Activated naive CD8-positive, alpha-beta T cell treated with anti-CD3 and anti-CD28 coated beads for 36 hours (primary cell): ENCODE data around the gene ADGRB2. TPM values are rescaled to one million over a fixed set of nuclear protein-coding genes. Genes with fewer than 3 reads are reported as not detected.

Experiments
- DNase-seq: peaks from one replicate; pipeline ENCODE4 v3.0.0; 2021
- H3K27ac Mint-ChIP-seq: one replicate; pipeline ENCODE4 v1.8.0; 2022; ENCODE audit warnings: mild to moderate bottlenecking, moderate library complexity, mixed read lengths
- H3K27me3 Mint-ChIP-seq: one replicate; pipeline ENCODE4 v1.8.0; 2022; ENCODE audit warnings: mild to moderate bottlenecking, mixed read lengths
- H3K36me3 Mint-ChIP-seq: one replicate; pipeline ENCODE4 v1.8.0; 2021; ENCODE audit warnings: mild to moderate bottlenecking, mixed read lengths
- H3K4me1 Mint-ChIP-seq: one replicate; pipeline ENCODE4 v1.8.0; 2021; ENCODE audit warnings: mixed read lengths
- H3K4me3 Mint-ChIP-seq: one replicate; pipeline ENCODE4 v1.8.0; 2022; ENCODE audit warnings: mild to moderate bottlenecking, moderate library complexity, mixed read lengths
- H3K9me3 Mint-ChIP-seq: one replicate; pipeline ENCODE4 v1.8.0; 2022; ENCODE audit warnings: mixed read lengths
- total RNA-seq, 2 experiments: library from RNA; stranded (reverse); gene quantifications; one replicate each; pipeline ENCODE4 v1.2.3, GENCODE V29; 2021

ADGRB2 gene
- total RNA-seq, 2 experiments from 2014 or later: 0.08 to 0.18 TPM

GRCh38 chr1:31744165-31744888 lies 19.8 kb downstream of the ADGRB2 start:
- Mint-ChIP-seq H3K4me3 (no peak overlapping the region), H3K27me3 (peaks cover 5% of the 10 kb centered on the region), H3K27ac (no peak overlapping the region), H3K36me3 (no peaks in the 10 kb centered on the region), H3K9me3 (no peaks in the 10 kb centered on the region), H3K4me1 (peaks cover 6% of the 10 kb centered on the region)
- DNase-seq: no peak

DNA sequence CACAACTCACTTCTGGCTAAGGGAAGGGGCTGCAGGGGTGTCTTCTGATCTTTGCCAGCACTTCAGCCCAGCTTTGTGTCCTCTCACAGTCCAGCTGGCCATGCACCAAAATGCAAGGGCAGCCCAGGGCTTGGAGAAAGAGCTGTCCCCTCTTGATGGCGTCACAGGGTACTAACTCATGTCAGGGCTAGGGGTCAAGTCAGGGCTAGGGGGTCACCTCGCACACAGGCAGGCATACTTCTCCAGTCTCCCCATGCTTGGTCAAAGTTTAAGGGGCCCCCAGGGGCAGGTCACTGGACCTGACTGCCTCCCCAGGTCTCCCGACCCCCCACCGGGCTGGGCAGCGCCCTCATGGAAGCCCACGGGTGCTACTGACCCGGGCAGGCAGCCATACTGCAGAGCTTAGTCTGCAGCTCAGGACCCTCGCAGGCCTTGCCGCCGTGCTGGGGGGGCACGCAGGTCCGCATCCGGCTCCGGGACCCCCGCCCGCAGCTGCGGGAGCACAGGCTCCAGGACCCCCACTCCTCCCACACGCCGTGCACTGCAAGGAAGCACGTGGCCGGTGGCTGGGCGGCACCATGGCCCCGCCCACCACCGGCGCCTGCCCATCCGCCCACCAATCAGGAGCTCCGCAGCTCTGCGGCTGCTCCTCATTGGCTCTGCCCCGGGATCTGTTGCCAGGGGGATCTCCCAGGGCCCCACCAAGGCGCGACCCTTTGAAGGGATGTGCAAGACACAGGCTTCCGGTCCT lies 21.5 kb downstream of the ADGRB2 start:
- Mint-ChIP-seq H3K4me3 (no peak overlapping the region), H3K27me3 (peaks cover 5% of the 10 kb centered on the region), H3K4me1 (peaks cover 6% of the 10 kb centered on the region), H3K27ac (no peak overlapping the region), H3K9me3 (no peaks in the 10 kb centered on the region), H3K36me3 (no peaks in the 10 kb centered on the region)
- no peak for DNase-seq

DNA sequence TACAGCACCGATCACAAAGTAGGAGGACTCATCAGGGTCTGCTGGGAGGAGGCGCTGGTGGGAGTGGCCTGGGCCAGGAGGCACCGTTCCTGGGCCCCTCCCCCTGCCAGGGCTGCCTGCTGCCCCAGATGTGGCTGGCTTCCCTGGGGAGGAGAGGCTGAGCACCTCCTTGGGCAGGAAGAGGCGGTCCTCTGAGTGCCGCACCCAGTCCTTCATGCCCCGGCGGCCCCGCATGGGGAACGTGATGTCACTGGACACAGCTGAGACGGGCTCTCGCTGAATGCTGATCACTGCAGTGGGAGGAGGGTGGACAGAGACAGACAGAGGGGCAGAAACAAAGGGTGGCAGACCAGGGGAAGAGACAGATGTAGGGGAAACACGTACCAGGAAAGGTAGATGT lies 24.8 kb downstream of the ADGRB2 start:
- DNase-seq: peak; percentile 45
- Mint-ChIP-seq H3K4me3 (no peak overlapping the region), H3K27ac (no peak overlapping the region), H3K4me1 (peaks cover 3% of the 10 kb centered on the region), H3K36me3 (no peaks in the 10 kb centered on the region), H3K9me3 (no peaks in the 10 kb centered on the region), H3K27me3 (no peaks in the 10 kb centered on the region)

- no peaks in the 10 kb centered on the region for H3K36me3 Mint-ChIP-seq
- no peak overlapping the region for H3K4me3 Mint-ChIP-seq
- no peak for DNase-seq
- H3K27ac Mint-ChIP-seq: no peak overlapping the region
- peaks cover 3% of the 10 kb centered on the region for H3K4me1 Mint-ChIP-seq
- no peaks in the 10 kb centered on the region for H3K9me3 Mint-ChIP-seq
- H3K27me3 Mint-ChIP-seq: no peaks in the 10 kb centered on the region
These were observed 27.5 kb downstream of the ADGRB2 start for GRCh38 chr1:31736675-31737074.

DNA sequence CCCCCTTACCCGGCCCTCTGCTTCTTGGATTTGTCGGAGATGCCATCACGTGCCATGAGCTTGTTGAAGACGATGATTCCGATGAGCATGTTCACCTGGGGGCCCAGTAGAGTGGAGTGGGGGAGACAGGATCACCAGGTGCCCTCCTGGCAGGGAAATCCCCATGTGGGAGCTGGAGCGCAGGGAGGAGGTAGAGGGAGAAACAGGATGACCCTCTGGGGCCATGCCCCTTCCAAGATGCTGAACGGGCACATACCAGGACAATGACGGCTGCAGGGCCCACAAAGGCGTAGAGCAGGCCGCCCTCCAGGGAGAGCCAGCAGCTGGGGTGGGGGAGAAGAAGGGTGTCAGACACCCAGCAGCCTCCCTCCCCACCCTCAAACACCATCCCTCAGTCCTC lies 28.6 kb downstream of the ADGRB2 start:
- no peak for DNase-seq
- H3K36me3 Mint-ChIP-seq: no peaks in the 10 kb centered on the region
- H3K27me3 Mint-ChIP-seq: no peaks in the 10 kb centered on the region
- H3K27ac Mint-ChIP-seq: no peak overlapping the region
- no peak overlapping the region for H3K4me3 Mint-ChIP-seq
- H3K4me1 Mint-ChIP-seq: peaks cover 3% of the 10 kb centered on the region
- H3K9me3 Mint-ChIP-seq: no peaks in the 10 kb centered on the region

GRCh38 chr1:31734582-31735107 lies 29.5 kb downstream of the ADGRB2 start:
- no peak overlapping the region for H3K27ac Mint-ChIP-seq
- H3K4me3 Mint-ChIP-seq: no peak overlapping the region
- H3K4me1 Mint-ChIP-seq: peaks cover 3% of the 10 kb centered on the region
- no peaks in the 10 kb centered on the region for H3K9me3 Mint-ChIP-seq
- no peak for DNase-seq
- H3K36me3 Mint-ChIP-seq: no peaks in the 10 kb centered on the region
- no peaks in the 10 kb centered on the region for H3K27me3 Mint-ChIP-seq

GRCh38 chr1:31733389-31734219 lies 30.5 kb downstream of the ADGRB2 start:
- Mint-ChIP-seq H3K27ac (no peak overlapping the region), H3K4me3 (no peak overlapping the region), H3K4me1 (no peaks in the 10 kb centered on the region), H3K9me3 (no peaks in the 10 kb centered on the region), H3K27me3 (no peaks in the 10 kb centered on the region), H3K36me3 (no peaks in the 10 kb centered on the region)
- DNase-seq: no peak

GRCh38 chr1:31732751-31733289 lies 31.3 kb downstream of the ADGRB2 start:
- Mint-ChIP-seq H3K9me3 (no peaks in the 10 kb centered on the region), H3K4me1 (no peaks in the 10 kb centered on the region), H3K27ac (no peak overlapping the region), H3K4me3 (no peak overlapping the region), H3K36me3 (no peaks in the 10 kb centered on the region), H3K27me3 (no peaks in the 10 kb centered on the region)
- no peak for DNase-seq

DNA sequence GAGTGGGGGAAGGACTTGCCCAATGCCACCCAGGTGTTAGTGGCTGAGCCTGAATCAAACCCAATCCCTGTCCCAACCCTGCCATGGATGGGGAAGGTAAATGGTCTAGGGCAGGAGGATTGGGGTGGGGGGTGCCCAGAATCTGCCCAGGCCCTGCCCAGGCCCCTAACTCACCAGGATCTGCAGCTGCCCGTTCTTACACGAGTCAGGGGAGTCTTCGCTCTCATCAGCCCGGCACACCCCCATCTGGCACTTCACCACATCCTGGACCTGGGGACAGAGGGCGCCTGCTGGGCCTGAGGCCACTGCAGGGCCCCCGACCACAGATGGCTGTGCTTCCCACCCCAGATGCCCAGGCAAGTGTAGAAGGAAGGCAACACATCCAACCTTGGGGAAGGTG lies 31.8 kb downstream of the ADGRB2 start:
- no peaks in the 10 kb centered on the region for H3K36me3 Mint-ChIP-seq
- H3K4me3 Mint-ChIP-seq: no peak overlapping the region
- no peaks in the 10 kb centered on the region for H3K9me3 Mint-ChIP-seq

DNA sequence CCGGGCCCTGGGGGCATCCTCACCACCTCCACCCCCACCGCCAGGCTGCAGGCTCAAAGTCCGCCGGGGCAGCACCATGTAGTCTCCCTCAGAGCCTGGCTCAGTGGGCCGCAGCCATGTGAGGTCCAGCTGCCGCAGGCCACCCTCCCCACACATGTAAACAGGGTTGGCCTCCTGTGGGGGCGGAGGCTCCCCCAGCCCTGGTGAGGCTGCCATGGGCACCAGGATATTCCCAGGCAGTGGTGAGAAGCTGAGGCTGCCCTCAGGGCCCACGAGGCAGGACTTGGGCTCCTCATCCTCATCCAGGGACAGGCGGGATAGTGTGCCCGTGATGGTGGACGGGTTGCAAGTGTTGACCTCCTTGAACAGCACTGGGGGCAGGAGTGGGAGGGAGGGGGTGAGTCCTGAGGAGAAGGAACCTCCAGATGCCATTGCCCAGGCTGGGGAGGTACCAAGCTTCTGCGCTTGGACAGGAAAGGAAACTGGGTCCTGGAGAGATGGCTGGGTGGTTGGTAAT lies 33.0 kb downstream of the ADGRB2 start:
- Mint-ChIP-seq H3K27me3 (no peaks in the 10 kb centered on the region), H3K36me3 (no peaks in the 10 kb centered on the region), H3K4me3 (no peak overlapping the region), H3K9me3 (no peaks in the 10 kb centered on the region), H3K27ac (no peak overlapping the region), H3K4me1 (no peaks in the 10 kb centered on the region)
- DNase-seq: no peak

More for the DNA sequence above, 31.8 kb downstream of the ADGRB2 start:
- no peak for DNase-seq
- Mint-ChIP-seq H3K27me3 (no peaks in the 10 kb centered on the region), H3K4me1 (no peaks in the 10 kb centered on the region), H3K27ac (no peak overlapping the region)

DNA sequence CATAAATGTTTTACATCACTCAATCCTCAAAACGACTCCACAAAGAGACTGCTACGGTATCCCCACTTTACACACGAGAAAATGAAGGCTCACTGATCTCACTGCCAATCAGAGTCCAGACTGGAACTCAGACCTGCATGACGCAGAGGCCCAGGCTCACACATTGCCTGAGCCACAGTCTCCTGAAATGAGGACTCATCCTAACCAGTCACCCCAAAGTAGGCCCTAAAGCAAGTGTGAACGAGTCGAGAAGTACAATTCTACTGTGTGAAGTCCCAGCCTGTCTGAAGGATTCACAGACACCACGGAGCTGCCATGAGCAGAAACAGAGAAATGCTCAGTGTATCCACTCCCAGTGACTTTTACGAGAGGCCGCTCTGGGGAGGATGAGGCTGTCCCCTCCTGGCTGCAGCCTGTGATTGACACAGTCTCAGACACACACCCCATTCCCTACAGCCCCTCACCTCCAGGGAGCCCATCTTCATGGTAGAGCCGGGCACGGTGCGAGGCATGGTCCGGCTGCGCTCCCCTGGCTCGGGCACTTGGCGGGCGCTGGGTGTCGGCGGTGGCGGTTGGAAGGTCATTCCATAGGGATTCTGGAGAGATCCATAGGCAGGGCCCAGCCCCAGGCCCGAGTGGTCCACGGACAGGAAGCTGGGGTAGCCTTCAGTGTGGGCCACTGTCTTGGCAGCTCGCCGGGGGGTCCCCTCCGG lies 33.6 kb downstream of the ADGRB2 start:
- DNase-seq: no peak
- H3K36me3 Mint-ChIP-seq: no peaks in the 10 kb centered on the region
- no peak overlapping the region for H3K4me3 Mint-ChIP-seq
- H3K27me3 Mint-ChIP-seq: no peaks in the 10 kb centered on the region
- no peaks in the 10 kb centered on the region for H3K4me1 Mint-ChIP-seq
- no peaks in the 10 kb centered on the region for H3K9me3 Mint-ChIP-seq
- H3K27ac Mint-ChIP-seq: no peak overlapping the region

- H3K4me3 Mint-ChIP-seq: no peak overlapping the region
- no peaks in the 10 kb centered on the region for H3K36me3 Mint-ChIP-seq
- no peak overlapping the region for H3K27ac Mint-ChIP-seq
- no peaks in the 10 kb centered on the region for H3K9me3 Mint-ChIP-seq
- no peaks in the 10 kb centered on the region for H3K27me3 Mint-ChIP-seq
- H3K4me1 Mint-ChIP-seq: no peaks in the 10 kb centered on the region
- no peak for DNase-seq
These were observed 36.3 kb downstream of the ADGRB2 start for GRCh38 chr1:31727849-31728248.

GRCh38 chr1:31727195-31727594 lies 36.9 kb downstream of the ADGRB2 start:
- Mint-ChIP-seq H3K27me3 (no peaks in the 10 kb centered on the region), H3K27ac (no peak overlapping the region), H3K4me1 (no peaks in the 10 kb centered on the region), H3K9me3 (no peaks in the 10 kb centered on the region), H3K4me3 (no peak overlapping the region), H3K36me3 (no peaks in the 10 kb centered on the region)
- DNase-seq: no peak

GRCh38 chr1:31726715-31727114 lies 37.4 kb downstream of the ADGRB2 start:
- H3K36me3 Mint-ChIP-seq: no peaks in the 10 kb centered on the region
- H3K27ac Mint-ChIP-seq: no peak overlapping the region
- H3K27me3 Mint-ChIP-seq: no peaks in the 10 kb centered on the region
- DNase-seq: no peak
- no peaks in the 10 kb centered on the region for H3K9me3 Mint-ChIP-seq
- no peaks in the 10 kb centered on the region for H3K4me1 Mint-ChIP-seq
- no peak overlapping the region for H3K4me3 Mint-ChIP-seq
